Endothelial cell of umbilical vein (primary cell): ENCODE measurements around the gene UPF3A. TPM values are rescaled to one million over a fixed set of nuclear protein-coding genes. Genes with fewer than 3 reads are reported as not detected.

ENCODE experiments used
- BruUV-seq: library from RNA; stranded (reverse); fragments of 400-500 nt; replicated peaks from 2 replicates; lab custom pipeline; 2021; lab: Mats Ljungman, UMichigan
- CTCF ChIA-PET: fragments of 300-600, 350-600 bp; sonication (Branson Sonifier 250); formaldehyde crosslinking; loops from one replicate; lab custom pipeline; 2021; ENCODE audit warnings: antibody characterized with exemption, inconsistent platforms; lab: Charles Lee
- POLR2A ChIA-PET: fragments of 300-600, 350-600 bp; sonication (Branson Sonifier 250); formaldehyde crosslinking; loops from one replicate; lab custom pipeline; 2021; ENCODE audit warnings: antibody characterized with exemption, inconsistent platforms; lab: Charles Lee
- DNase-seq: peaks from one replicate; pipeline ENCODE4 v3.0.0-alpha.2; 2011; ENCODE audit warnings: low read depth, low spot score
- FAIRE-seq: peaks from 2 replicates; lab custom pipeline; 2011; peaks lifted over from hg19 to GRCh38; lab: Jason Lieb, UNC
- H2AFZ ChIP-seq: 2 replicates; pipeline ENCODE4 v1.6.0; 2012; ENCODE audit warnings: low read depth, low read length, control low read depth, inconsistent platforms
- H3K27ac ChIP-seq: 2 replicates; pipeline ENCODE4 v1.5.1; 2011; ENCODE audit warnings: low read depth, mild to moderate bottlenecking, control low read depth, low read length, moderate library complexity; ENCODE audit not compliant: insufficient read depth
- H3K27me3 ChIP-seq, 2 experiments: 2 replicates each; pipeline versions ENCODE4 v1.6.0 to v1.6.1; 2011; ENCODE audit warnings: low read length in 2 of 2, mixed read lengths in 1 of 2; ENCODE audit not compliant: control insufficient read depth in 2 of 2, insufficient read depth in 2 of 2
- H3K36me3 ChIP-seq, 2 experiments: 2 replicates in 1 of 2; 3 replicates in 1 of 2; pipeline ENCODE4 v1.5.1; 2011; ENCODE audit warnings: low read length in 2 of 2, mild to moderate bottlenecking in 1 of 2, moderate library complexity in 1 of 2; ENCODE audit not compliant: control insufficient read depth in 2 of 2, insufficient read depth in 2 of 2; ENCODE audit errors: extremely low read depth in 1 of 2
- H3K4me1 ChIP-seq: 3 replicates; pipeline ENCODE4 v1.5.1; 2011; ENCODE audit warnings: mild to moderate bottlenecking, low read length; ENCODE audit not compliant: control insufficient read depth, insufficient read depth; ENCODE audit errors: extremely low read depth
- H3K4me2 ChIP-seq: 2 replicates; pipeline ENCODE4 v1.6.1; 2011; ENCODE audit warnings: low read length, control low read depth, mixed read lengths; ENCODE audit not compliant: insufficient read depth
- H3K4me3 ChIP-seq, 3 experiments: fragments of 200-600 bp in 1 of 3; sonication (generic), shearing (Covaris generic) in 1 of 3; replicated peaks in 1 of 3; 2 replicates each; pipeline ENCODE4 v1.5.1; 2011 to 2016; ENCODE audit warnings: control low read depth in 3 of 3, low read length in 3 of 3, mild to moderate bottlenecking in 2 of 3, inconsistent platforms in 1 of 3, low read depth in 1 of 3, moderate library complexity in 1 of 3; ENCODE audit not compliant: insufficient read depth in 1 of 3
- H3K79me2 ChIP-seq: 2 replicates; pipeline ENCODE4 v1.6.0; 2012; ENCODE audit warnings: low read length, inconsistent platforms; ENCODE audit not compliant: control insufficient read depth, insufficient read depth
- H3K9ac ChIP-seq: replicated peaks from 2 replicates; pipeline ENCODE3; 2011; ENCODE audit warnings: low read length, control low read depth; ENCODE audit not compliant: insufficient read depth; ENCODE audit errors: extremely low read depth
- H3K9me1 ChIP-seq: replicated peaks from 3 replicates; pipeline ENCODE4 v1.6.0; 2011; ENCODE audit warnings: mild to moderate bottlenecking, low read length; ENCODE audit not compliant: control insufficient read depth, insufficient read depth; ENCODE audit errors: extremely low read depth
- H3K9me3 ChIP-seq: replicated peaks from 2 replicates; pipeline ENCODE4 v1.5.1; 2012; ENCODE audit warnings: low read length, inconsistent platforms; ENCODE audit not compliant: control insufficient read depth, insufficient read depth
- H4K20me1 ChIP-seq: replicated peaks from 2 replicates; pipeline ENCODE3; 2011; ENCODE audit warnings: mild to moderate bottlenecking, low read length; ENCODE audit not compliant: control insufficient read depth, insufficient read depth; ENCODE audit errors: extremely low read depth
- CTCF ChIP-seq, 2 donors: IDR thresholded peaks; 1 replicate in 1 of 2; 2 replicates in 1 of 2; pipeline ENCODE4 v1.5.1; 2011; ENCODE audit warnings: low read length in 2 of 2, mild to moderate bottlenecking in 2 of 2, moderate library complexity in 2 of 2, control low read depth in 1 of 2, inconsistent platforms in 1 of 2, low read depth in 1 of 2; ENCODE audit not compliant: insufficient read depth in 1 of 2; ENCODE audit errors: extremely low read depth in 1 of 2
- EZH2 ChIP-seq: IDR thresholded peaks from 2 replicates; pipeline ENCODE4 v1.6.1; 2012; ENCODE audit warnings: borderline replicate concordance, low read depth, mild to moderate bottlenecking, moderate library complexity, low read length, inconsistent platforms; ENCODE audit not compliant: severe bottlenecking
- FOS ChIP-seq: IDR thresholded peaks from 2 replicates; pipeline ENCODE4 v1.6.1; 2011; ENCODE audit warnings: mild to moderate bottlenecking, low read length, moderate library complexity, borderline replicate concordance; ENCODE audit not compliant: insufficient read depth
- GATA2 ChIP-seq: IDR thresholded peaks from 2 replicates; pipeline ENCODE4 v1.7.0; 2011; ENCODE audit warnings: low read depth, mild to moderate bottlenecking, moderate library complexity, mixed read lengths, low read length; ENCODE audit not compliant: insufficient read length, insufficient read depth
- JUN ChIP-seq: IDR thresholded peaks from 2 replicates; pipeline ENCODE4 v1.6.1; 2011; ENCODE audit warnings: borderline replicate concordance, low read depth; ENCODE audit not compliant: insufficient read length, insufficient read depth
- MAX ChIP-seq: IDR thresholded peaks from 2 replicates; pipeline ENCODE4 v1.6.1; 2011; ENCODE audit not compliant: insufficient read depth, insufficient read length
- MYC ChIP-seq: IDR thresholded peaks from one replicate; pipeline ENCODE4 v1.6.1; 2011; ENCODE audit warnings: mild to moderate bottlenecking, low read depth, low read length
- POLR2A ChIP-seq: IDR thresholded peaks from 2 replicates; pipeline ENCODE4 v1.6.1; 2012; ENCODE audit warnings: low read depth, mild to moderate bottlenecking, control low read depth, low read length
- POLR2AphosphoS5 ChIP-seq: IDR thresholded peaks from 2 replicates; pipeline ENCODE4 v1.6.1; 2012; ENCODE audit warnings: low read depth, mild to moderate bottlenecking, control low read depth, low read length, moderate library complexity; ENCODE audit not compliant: insufficient read depth
- dilution Hi-C: fragments of 300-500 bp; cut with MboI; formaldehyde crosslinking; loops from one replicate; pipeline ENCODE4 v1.15.0; 2019; ENCODE audit warnings: low sequenced_read_pairs; ENCODE audit not compliant: extremely low pct_ligation_motif_present
- intact Hi-C: fragments of 100-400 bp; cut with micrococcal nuclease; formaldehyde crosslinking; loops from one replicate; pipeline ENCODE4 v1.10.0; 2022
- polyA plus RNA-seq, 4 experiments: library from polyadenylated mRNA; depleted of rRNA in 3 of 4; stranded (reverse) in 3 of 4; unstranded in 1 of 4; fragments of >200 nt; gene quantifications; 2 replicates each; pipeline versions ENCODE4 v1.2.1 to v1.2.3, GENCODE V29; 2011 to 2012; ENCODE audit warnings: missing spikeins in 1 of 4
- total RNA-seq: library from RNA; stranded (reverse); gene quantifications from 2 replicates; pipeline ENCODE4 v1.2.3, GENCODE V29; 2021

Gene UPF3A
- total and polyA plus RNA-seq, 2 donors (not counting 3 experiments of a cell fraction or from before 2014, with no cell fraction given) = 37.2 to 75.4 TPM

- intact Hi-C loops = no loop called here
- Histone ChIP-seq H2AFZ (no peak overlapping the region), H4K20me1 (no peaks in the 10 kb centered on the region), H3K4me3 (no peak overlapping the region), H3K9me3 (no peaks in the 10 kb centered on the region), H3K27me3 (no peaks in the 10 kb centered on the region), H3K36me3 (peaks cover 15 to 21% of the 10 kb centered on the region in 2 experiments), H3K4me1 (no peaks in the 10 kb centered on the region), H3K9me1 (no peaks in the 10 kb centered on the region), H3K4me2 (no peak overlapping the region), H3K79me2 (peaks cover 3% of the 10 kb centered on the region), H3K9ac (no peak overlapping the region), H3K27ac (no peak overlapping the region)
- no peak for FAIRE-seq
- no peak for DNase-seq
- no TSS peak for BruUV-seq
- CTCF ChIA-PET = no interaction called here
- POLR2A ChIA-PET = no interaction called here
- dilution Hi-C loops = no loop called here
- no peak for TF ChIP-seq POLR2A
- TF ChIP-seq CTCF (IDR thresholded peaks at IDR 0.05; ENCODE audit: extremely low read depth in 1 of 2, insufficient read depth in 1 of 2, low read depth in 1 of 2, low read length in 2 of 2) = no peak
- TF ChIP-seq MAX = no peak
- TF ChIP-seq MYC = no peak
- TF ChIP-seq POLR2AphosphoS5 = no peak
- no peak for TF ChIP-seq JUN
- TF ChIP-seq FOS = no peak
- TF ChIP-seq EZH2 = no peak
- TF ChIP-seq GATA2 = no peak
Measured at GRCh38 chr13:114325729-114326128, 44.3 kb downstream of the UPF3A start.
